Measurements from ENCODE around the gene TEX2.
"Not testable (repeated sequence)": the region's sequence is repeated elsewhere in the genome, so short reads cannot be mapped to it uniquely, and the experiment has no call there.

The TEX2 gene

DNA sequence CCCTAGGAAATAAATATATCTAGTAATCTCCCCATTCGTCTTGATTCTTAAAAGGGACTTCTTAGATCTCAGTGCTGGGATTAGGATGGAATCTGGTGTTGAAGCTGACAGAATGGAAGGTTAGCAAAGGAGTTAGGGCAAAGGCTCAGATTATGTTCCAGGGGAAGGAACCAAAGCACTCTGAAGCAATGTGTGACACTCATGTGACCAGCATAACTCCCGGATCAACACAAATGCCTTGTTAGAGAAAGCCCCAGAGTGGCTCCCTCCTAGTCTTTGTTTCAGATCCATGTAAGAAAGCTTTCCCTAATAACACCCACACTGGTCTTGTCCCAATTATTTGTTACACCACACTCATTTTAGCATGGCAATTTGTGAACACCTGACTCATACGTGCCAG, 70.5 kb downstream of the TEX2 start:
- no peak for DNase-seq (ENCODE audit: low read depth)
- no peak for TF ChIP-seq CTCF (IDR thresholded peaks at IDR 0.05; ENCODE audit: insufficient read depth, low read depth, low read length, missing control alignments)
- no peak overlapping the region for H3K4me3 ChIP-seq (ENCODE audit: low read depth, low read length)

GRCh38 chr17:64190472-64190871, 72.6 kb downstream of the TEX2 start:
- no peak for TF ChIP-seq CTCF (IDR thresholded peaks at IDR 0.05; ENCODE audit: insufficient read depth, low read depth, low read length, missing control alignments)
- DNase-seq (ENCODE audit: low read depth), result no peak
- no peak overlapping the region for H3K4me3 ChIP-seq (ENCODE audit: low read depth, low read length)

DNA sequence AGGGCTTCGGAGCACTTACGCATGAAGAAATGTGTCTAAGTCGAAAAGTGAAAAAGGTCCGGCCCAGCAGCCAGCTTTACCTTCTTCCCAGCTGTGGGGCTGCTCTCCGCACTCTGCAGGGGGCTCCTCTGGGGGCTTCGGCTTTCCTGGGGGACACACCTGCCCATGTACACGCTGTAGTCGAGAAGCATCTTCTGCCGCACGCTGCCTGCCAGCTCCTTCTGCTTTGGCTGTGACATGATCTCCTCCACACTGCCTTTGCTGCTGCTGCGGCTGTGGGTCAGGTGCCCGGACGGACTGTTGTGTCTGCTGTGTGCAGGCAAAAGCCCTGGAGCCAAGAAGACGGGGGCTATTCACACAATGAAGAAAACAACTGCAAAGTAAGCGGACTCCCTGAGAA, 75.0 kb downstream of the TEX2 start:
- TF ChIP-seq CTCF (IDR thresholded peaks at IDR 0.05; ENCODE audit: insufficient read depth, low read depth, low read length, missing control alignments), result no peak
- no peak for DNase-seq (ENCODE audit: low read depth)

GRCh38 chr17:64187093-64187895, 75.8 kb downstream of the TEX2 start:
- no peak for DNase-seq (ENCODE audit: low read depth)
- TF ChIP-seq CTCF (IDR thresholded peaks at IDR 0.05; ENCODE audit: insufficient read depth, low read depth, low read length, missing control alignments), result no peak
- no peak overlapping the region for H3K4me3 ChIP-seq (ENCODE audit: low read depth, low read length)

More for the DNA sequence above, 75.0 kb downstream of the TEX2 start:
- no peak overlapping the region for H3K4me3 ChIP-seq (ENCODE audit: low read depth, low read length)

DNA sequence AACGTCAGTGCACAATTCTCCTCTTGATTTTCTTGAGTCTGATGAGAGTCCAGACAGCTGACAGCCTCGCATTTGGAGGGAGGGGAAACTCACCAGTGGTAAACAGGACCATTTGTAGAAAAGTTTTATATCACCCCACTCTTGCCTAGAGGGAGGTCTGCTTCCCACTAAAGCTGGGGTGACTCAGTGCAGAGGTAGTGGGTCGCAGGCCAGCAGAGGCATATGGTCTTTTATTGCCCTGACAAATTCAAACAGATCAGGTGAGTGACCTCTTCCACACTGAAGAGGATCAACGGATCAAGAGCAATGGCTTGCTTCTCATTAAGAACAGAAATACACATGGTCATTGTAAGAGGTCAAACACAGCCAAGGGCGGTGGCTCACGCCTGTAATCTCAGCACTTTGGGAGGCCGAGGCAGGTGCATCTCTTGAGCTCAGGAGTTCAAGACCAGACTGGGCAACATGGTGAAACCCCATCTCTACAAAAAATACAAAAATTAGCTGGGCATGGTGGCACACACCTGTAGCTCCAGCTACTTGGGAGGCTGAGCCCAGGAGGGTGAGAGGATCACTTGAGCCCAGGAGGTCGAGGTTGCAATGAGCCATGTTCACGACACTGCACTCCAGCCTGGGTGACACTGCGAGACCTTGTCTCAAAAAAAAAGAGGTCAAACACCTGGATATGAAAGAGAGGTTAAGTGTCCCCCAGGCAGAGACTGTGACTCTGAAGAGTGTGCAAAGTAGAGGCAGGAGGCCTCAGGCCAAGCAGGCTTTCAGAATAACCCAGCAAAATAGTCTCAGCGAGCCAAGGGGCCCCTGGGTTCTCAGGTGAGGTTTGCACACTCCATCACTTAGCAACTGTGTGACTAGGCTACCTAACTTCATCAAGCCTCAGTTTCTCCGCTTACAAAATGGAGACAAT, 76.6 kb downstream of the TEX2 start:
- no peak for TF ChIP-seq CTCF (IDR thresholded peaks at IDR 0.05; ENCODE audit: insufficient read depth, low read depth, low read length, missing control alignments)
- no peak overlapping the region for H3K4me3 ChIP-seq (ENCODE audit: low read depth, low read length)
- no peak for DNase-seq (ENCODE audit: low read depth)

GRCh38 chr17:64185557-64185956, 77.5 kb downstream of the TEX2 start:
- not testable (repeated sequence) for H3K4me3 ChIP-seq (ENCODE audit: low read depth, low read length); DNase-seq (ENCODE audit: low read depth)

DNA sequence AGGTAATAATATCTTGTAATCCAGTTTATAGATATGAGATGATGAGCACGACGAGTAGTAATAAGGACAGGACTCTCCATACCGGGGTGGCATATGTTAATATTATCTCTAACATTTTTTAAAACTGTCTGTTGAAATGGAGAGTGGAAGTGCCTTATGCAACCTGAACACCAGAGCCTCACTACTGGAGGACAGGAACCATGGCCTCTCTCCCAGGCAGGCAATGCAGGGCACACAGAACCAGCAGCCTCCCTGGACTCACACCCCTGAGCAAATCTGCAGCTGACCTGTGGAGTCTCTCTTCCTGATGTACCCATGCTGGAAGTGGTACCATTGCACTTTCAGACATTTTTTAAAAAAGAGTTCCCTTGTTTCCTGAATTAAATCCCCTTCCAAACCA, 78.0 kb downstream of the TEX2 start:
- no peak for DNase-seq (ENCODE audit: low read depth)
- no peak for TF ChIP-seq CTCF (IDR thresholded peaks at IDR 0.05; ENCODE audit: insufficient read depth, low read depth, low read length, missing control alignments)
- H3K4me3 ChIP-seq (ENCODE audit: low read depth, low read length), result no peak overlapping the region

Data from GM12865 (cell line).